Pons (tissue), 1 donor: ENCODE results near the gene CXCL14.

Source experiments
- DNase-seq: peaks from one replicate; pipeline ENCODE4 v3.0.0-alpha.2; 2016; ENCODE audit warnings: low spot score

CXCL14 gene

GRCh38 chr5:135567661-135568060 lies 11.1 kb downstream of the CXCL14 start:
- DNase-seq: no peak

- DNase-seq: no peak
These were observed 12.1 kb downstream of the CXCL14 start for GRCh38 chr5:135566422-135567400.

GRCh38 chr5:135565725-135566421 lies 12.9 kb downstream of the CXCL14 start:
- peak; percentile 42 for DNase-seq

- DNase-seq: no peak
These were observed 13.5 kb downstream of the CXCL14 start for GRCh38 chr5:135565266-135565665.

GRCh38 chr5:135564331-135564730 lies 14.5 kb downstream of the CXCL14 start:
- no peak for DNase-seq

GRCh38 chr5:135561266-135561665 lies 17.5 kb downstream of the CXCL14 start:
- no peak for DNase-seq

GRCh38 chr5:135560858-135561257 lies 17.9 kb downstream of the CXCL14 start:
- peak; percentile 83 for DNase-seq

GRCh38 chr5:135559354-135559753 lies 19.4 kb downstream of the CXCL14 start:
- no peak for DNase-seq

GRCh38 chr5:135557076-135557838 lies 21.5 kb downstream of the CXCL14 start:
- DNase-seq: peak; percentile 66

- DNase-seq: no peak
These were observed 22.2 kb downstream of the CXCL14 start for GRCh38 chr5:135556620-135557019.

- DNase-seq: no peak
These were observed 23.3 kb downstream of the CXCL14 start for GRCh38 chr5:135555530-135555929.

GRCh38 chr5:135553688-135554462 lies 24.9 kb downstream of the CXCL14 start:
- DNase-seq: peak; percentile 21

- DNase-seq: peak; percentile 70
These were observed 27.0 kb downstream of the CXCL14 start for GRCh38 chr5:135551593-135552447.

GRCh38 chr5:135549413-135549812 lies 29.4 kb downstream of the CXCL14 start:
- no peak for DNase-seq

GRCh38 chr5:135547590-135548254 lies 31.1 kb downstream of the CXCL14 start:
- DNase-seq: no peak

- no peak for DNase-seq
These were observed 31.9 kb downstream of the CXCL14 start for GRCh38 chr5:135546912-135547311.

- DNase-seq: no peak
These were observed 32.7 kb downstream of the CXCL14 start for GRCh38 chr5:135546101-135546500.

- no peak for DNase-seq
These were observed 33.7 kb downstream of the CXCL14 start for GRCh38 chr5:135545099-135545498.

GRCh38 chr5:135543485-135544304 lies 35.1 kb downstream of the CXCL14 start:
- no peak for DNase-seq
